ENCODE measurements around the gene CAV2. TPM values are rescaled to one million over a fixed set of nuclear protein-coding genes. Genes with fewer than 3 reads are reported as not detected.
"Not testable (repeated sequence)": the region's sequence is repeated elsewhere in the genome, so short reads cannot be mapped to it uniquely, and the experiment has no call there.

Gene CAV2
- total RNA-seq, result 10 to 100 TPM in 1 of 2 donors, 1 to 10 TPM in 1; 8.9 to 16.1 TPM
- long read RNA-seq, transcript CAV2-201 (3 exons, 3,301 nt), result major isoform, 41 of 43 reads
- long read RNA-seq, partial matches to known transcripts, result 0 of 43 reads
- long read RNA-seq, other reads (novel, unspliced or antisense), result 1 of 43 reads

GRCh38 chr7:116499168-116500077 is at the start of gene CAV2:
Gene CAV2, plus strand, starts transcription at chr7:116499738. Its CDS starts 44 bp downstream, at chr7:116499782.
- ATAC-seq (peak; percentile 95), DNase-seq (peak; percentile 64 to 75)
- intact Hi-C loops (cut with DNase I, micrococcal nuclease), result no loop called here

GRCh38 chr7:116449950-116450349 is 49.6 kb upstream of the CAV2 start:
- intact Hi-C loops (cut with DNase I, micrococcal nuclease), result no loop called here
- ATAC-seq, result no peak
- no peak for DNase-seq

GRCh38 chr7:116451957-116452729 is 47.4 kb upstream of the CAV2 start:
- intact Hi-C loops (cut with DNase I, micrococcal nuclease), result no loop called here
- ATAC-seq, result no peak
- no peak for DNase-seq

- ATAC-seq (no peak), DNase-seq (no peak)
- intact Hi-C loops (cut with DNase I, micrococcal nuclease), result no loop called here
Measured at GRCh38 chr7:116454377-116454776, 45.2 kb upstream of the CAV2 start.

GRCh38 chr7:116455009-116455408 is 44.5 kb upstream of the CAV2 start:
- intact Hi-C loops (cut with DNase I, micrococcal nuclease), result no loop called here
- ATAC-seq (no peak), DNase-seq (no peak)

- ATAC-seq (no peak), DNase-seq (no peak)
- intact Hi-C loops (cut with DNase I, micrococcal nuclease), result no loop called here
Measured at GRCh38 chr7:116455499-116455898, 44.0 kb upstream of the CAV2 start.

GRCh38 chr7:116461500-116461899 is 38.0 kb upstream of the CAV2 start:
- ATAC-seq, result no peak
- intact Hi-C loops (cut with DNase I, micrococcal nuclease), result no loop called here
- DNase-seq, result no peak

- intact Hi-C loops (cut with DNase I, micrococcal nuclease), result no loop called here
- DNase-seq (no peak), ATAC-seq (no peak)
Measured at GRCh38 chr7:116463956-116464355, 35.6 kb upstream of the CAV2 start.

GRCh38 chr7:116464375-116464774 is 35.2 kb upstream of the CAV2 start:
- ATAC-seq (no peak), DNase-seq (no peak)
- intact Hi-C loops (cut with DNase I, micrococcal nuclease), result no loop called here

- ATAC-seq (no peak), DNase-seq (no peak)
- intact Hi-C loops (cut with DNase I, micrococcal nuclease), result no loop called here
Measured at GRCh38 chr7:116465125-116465524, 34.4 kb upstream of the CAV2 start.

GRCh38 chr7:116468534-116468933 is 31.0 kb upstream of the CAV2 start:
- intact Hi-C loops (cut with DNase I, micrococcal nuclease), result no loop called here
- no peak for DNase-seq
- ATAC-seq, result no peak

- DNase-seq (no peak), ATAC-seq (no peak)
- intact Hi-C loops (cut with DNase I, micrococcal nuclease), result no loop called here
Measured at GRCh38 chr7:116477625-116478024, 21.9 kb upstream of the CAV2 start.

- ATAC-seq, result no peak
- intact Hi-C loops (cut with DNase I, micrococcal nuclease), result no loop called here
Measured at GRCh38 chr7:116478834-116479233, 20.7 kb upstream of the CAV2 start.

GRCh38 chr7:116483271-116483942 is 16.1 kb upstream of the CAV2 start:
- ATAC-seq, result no peak
- DNase-seq, result no peak
- intact Hi-C loops (cut with DNase I, micrococcal nuclease), result no loop called here

More at GRCh38 chr7:116478834-116479233, 20.7 kb upstream of the CAV2 start:
- DNase-seq, result no peak

GRCh38 chr7:116484389-116484788 is 15.1 kb upstream of the CAV2 start:
- intact Hi-C loops (cut with DNase I, micrococcal nuclease); DNase-seq; ATAC-seq: not testable (repeated sequence)

GRCh38 chr7:116487907-116488521 is 11.5 kb upstream of the CAV2 start:
- ATAC-seq (peak; percentile 86), DNase-seq (no peak)
- intact Hi-C loops (cut with DNase I, micrococcal nuclease), result no loop called here

- no peak for ATAC-seq
- intact Hi-C loops (cut with DNase I, micrococcal nuclease), result no loop called here
- DNase-seq, result no peak
Measured at GRCh38 chr7:116490351-116490750, 9.2 kb upstream of the CAV2 start.

GRCh38 chr7:116491887-116492653 is 7.5 kb upstream of the CAV2 start:
- intact Hi-C loops (cut with DNase I, micrococcal nuclease), result no loop called here
- ATAC-seq, result no peak
- no peak for DNase-seq
